ENCODE results near the gene HDAC11. TPM values are rescaled to one million over a fixed set of nuclear protein-coding genes. Genes with fewer than 3 reads are reported as not detected.

The HDAC11 gene
- total RNA-seq, 2 experiments from 2014 or later = 0.70 to 1.2 TPM

DNA sequence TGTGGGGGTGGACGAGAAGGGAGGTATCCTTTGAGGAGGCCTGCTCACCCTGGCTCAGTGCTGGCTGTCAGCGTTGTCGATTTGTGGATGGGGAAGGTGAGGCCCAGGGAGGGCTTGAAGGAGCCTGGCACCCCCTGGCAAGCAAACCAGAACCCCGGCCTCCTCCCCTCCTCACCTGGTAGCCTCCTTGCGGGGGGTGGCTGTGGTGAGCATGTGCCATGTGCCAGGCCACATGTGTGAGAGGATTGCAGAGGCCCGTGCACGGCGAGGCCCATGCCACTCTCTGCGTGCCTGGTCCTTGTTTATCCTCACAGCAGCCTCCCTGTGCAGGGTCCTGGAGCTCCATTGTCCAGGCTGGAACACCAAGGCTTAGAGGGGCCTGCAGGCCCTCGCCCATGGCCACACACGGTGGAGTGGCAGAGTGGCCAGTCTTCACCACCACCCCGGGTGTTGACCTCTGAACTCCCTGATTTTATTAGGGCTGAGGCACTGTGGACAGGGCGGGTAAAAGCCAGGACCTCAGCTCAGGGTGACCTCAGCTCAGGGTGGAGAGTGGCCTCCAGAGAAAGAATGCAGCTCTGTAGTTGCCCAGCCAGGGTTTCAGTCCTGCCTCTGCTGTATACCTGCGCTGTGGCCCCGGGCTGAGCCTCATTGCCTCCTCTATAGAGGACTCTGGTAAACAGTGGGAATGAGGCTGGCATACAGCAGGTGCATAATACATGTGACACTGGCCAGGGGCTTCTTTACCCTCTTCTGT lies 29.1 kb downstream of the HDAC11 start:
- Mint-ChIP-seq H3K4me3 (no peak overlapping the region), H3K27me3 (peaks cover 2% of the 10 kb centered on the region), H3K36me3 (no peaks in the 10 kb centered on the region), H3K9me3 (ENCODE audit: low read depth) (no peaks in the 10 kb centered on the region), H3K27ac (no peak overlapping the region), H3K4me1 (no peaks in the 10 kb centered on the region)
- CTCF ChIA-PET = no interaction called here
- no peak for ATAC-seq
- DNase-seq = no peak

DNA sequence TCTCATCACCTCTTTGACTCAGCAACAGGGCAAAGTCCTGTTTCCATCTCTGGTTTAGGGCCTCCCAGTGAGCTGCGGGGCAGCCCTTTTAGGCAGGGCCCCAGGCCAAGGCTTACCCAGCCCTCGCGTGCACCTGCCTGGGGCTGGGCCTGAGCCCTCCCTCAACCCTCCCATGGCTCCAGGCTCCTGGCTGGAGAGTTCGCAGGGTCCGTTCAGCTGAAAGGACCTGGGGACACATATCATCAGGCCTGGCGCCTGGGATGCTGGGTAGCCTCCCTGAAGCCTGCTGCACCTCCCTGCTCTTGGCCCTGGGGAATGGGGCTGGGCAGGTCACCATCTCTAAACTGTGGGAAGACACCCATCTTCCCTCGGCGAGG lies 29.7 kb downstream of the HDAC11 start:
- Mint-ChIP-seq H3K27ac (no peak overlapping the region), H3K9me3 (ENCODE audit: low read depth) (no peaks in the 10 kb centered on the region), H3K4me1 (no peaks in the 10 kb centered on the region), H3K4me3 (no peak overlapping the region), H3K36me3 (no peaks in the 10 kb centered on the region), H3K27me3 (peaks cover 4% of the 10 kb centered on the region)
- no peak for ATAC-seq
- CTCF ChIA-PET = no interaction called here
- no peak for DNase-seq

DNA sequence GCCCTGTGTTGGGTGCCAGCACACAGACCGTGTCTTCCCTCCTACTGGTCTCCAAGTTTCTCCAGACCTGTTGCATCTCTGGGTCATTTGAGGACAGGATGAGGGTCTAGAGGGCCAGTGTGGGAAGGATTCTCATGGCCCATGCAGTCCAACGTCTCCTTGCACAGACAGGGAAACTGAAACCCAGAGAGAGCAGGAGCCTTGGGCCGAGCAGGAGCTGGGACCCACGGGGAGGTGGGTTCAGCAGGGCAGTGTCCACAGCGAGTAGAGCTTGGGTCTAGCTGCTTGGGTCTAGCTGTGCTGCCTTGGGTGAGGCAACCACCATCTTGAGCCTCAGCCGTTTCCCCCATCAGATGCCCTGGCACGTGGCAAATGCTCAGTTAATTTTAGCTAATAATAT lies 32.3 kb downstream of the HDAC11 start:
- DNase-seq = no peak
- Mint-ChIP-seq H3K27me3 (peaks cover 11% of the 10 kb centered on the region), H3K27ac (no peak overlapping the region), H3K9me3 (ENCODE audit: low read depth) (no peaks in the 10 kb centered on the region), H3K36me3 (no peaks in the 10 kb centered on the region), H3K4me3 (no peak overlapping the region), H3K4me1 (no peaks in the 10 kb centered on the region)
- ATAC-seq = no peak
- CTCF ChIA-PET = interaction anchor here (1.0 kb wide), 1 partner anchor 17 kb away, joined by 5 read pairs; no protein-coding TSS in a partner anchor

DNA sequence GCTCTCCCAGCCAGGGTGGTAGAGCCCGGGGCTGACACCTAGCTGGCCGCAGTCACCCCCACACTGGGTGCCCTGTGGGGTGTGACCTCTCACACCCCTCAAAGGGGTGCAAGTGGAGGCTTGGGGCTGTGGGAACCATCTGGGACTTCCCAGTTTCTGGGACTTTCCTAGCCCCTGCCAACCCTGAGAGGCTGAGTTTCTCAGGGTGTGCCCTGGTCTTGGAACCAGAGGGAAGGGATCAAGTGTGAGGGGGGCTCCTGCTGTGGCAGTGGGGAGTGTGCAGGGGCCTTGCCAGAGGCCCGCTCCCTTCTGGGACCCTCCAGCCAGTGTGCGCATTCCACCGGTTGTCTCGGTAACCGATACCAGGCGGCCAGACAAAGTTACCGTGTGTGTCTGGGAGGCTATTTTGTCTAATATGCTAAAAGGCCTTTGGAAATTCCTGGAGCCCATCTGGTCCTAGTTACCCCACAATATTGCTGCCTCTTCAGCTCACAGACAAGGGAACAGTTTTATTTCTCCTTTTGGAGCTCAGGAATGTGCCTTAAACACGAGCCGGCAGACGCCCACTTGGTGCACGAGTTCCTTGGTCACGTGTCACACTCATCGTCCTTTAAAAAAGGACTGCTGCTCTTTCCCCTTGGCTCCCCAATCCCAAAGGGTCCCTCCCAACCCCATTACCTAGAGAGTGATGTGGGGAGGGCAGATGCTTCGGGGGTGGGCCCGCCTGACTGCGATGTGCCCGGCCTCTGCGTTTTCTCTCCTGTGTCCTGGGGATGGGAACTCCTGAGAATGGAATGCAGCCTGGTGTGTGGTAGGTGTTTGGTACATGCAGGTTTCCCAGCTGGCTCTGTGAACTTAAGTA lies 33.2 kb downstream of the HDAC11 start:
- no peak for DNase-seq
- H3K27me3 Mint-ChIP-seq = peaks cover 11% of the 10 kb centered on the region
- CTCF ChIA-PET = interaction anchor here (1.0 kb wide), 1 partner anchor 17 kb away, joined by 5 read pairs; no protein-coding TSS in a partner anchor
- ATAC-seq = no peak
- H3K36me3 Mint-ChIP-seq = no peaks in the 10 kb centered on the region
- no peak overlapping the region for H3K27ac Mint-ChIP-seq
- no peaks in the 10 kb centered on the region for H3K4me1 Mint-ChIP-seq
- H3K9me3 Mint-ChIP-seq (ENCODE audit: low read depth) = no peaks in the 10 kb centered on the region
- H3K4me3 Mint-ChIP-seq = no peak overlapping the region

DNA sequence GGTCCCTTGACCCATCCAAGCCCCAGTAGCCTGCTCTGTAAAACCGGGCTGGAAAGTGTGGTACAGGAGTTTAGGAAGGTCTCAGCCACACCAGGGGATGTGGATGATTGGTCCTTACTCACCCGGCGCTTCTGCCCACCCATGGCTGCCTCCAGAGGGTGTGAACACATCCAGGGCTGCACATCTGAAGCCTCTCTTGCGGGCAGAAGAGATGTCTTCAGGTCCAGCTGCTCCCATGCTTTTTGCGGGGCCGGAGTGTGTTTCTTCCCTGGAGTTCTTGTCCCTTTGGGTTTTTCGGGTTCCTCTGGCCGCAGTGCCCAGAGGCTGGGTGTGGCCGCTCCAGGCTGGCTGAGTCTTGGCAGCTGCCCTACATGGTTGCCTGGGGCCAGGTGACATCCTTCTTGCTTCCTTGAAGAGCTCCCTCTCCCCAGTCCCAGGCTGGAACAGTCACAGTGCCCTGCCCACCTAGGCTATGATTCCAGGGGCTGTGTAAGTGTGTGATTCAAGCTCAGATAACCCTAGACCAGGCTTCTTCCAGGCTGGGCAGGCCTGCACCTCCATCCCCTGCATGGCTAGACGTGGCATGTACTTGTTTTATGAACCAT lies 33.9 kb downstream of the HDAC11 start:
- Mint-ChIP-seq H3K27me3 (peaks cover 11% of the 10 kb centered on the region), H3K4me3 (no peak overlapping the region), H3K9me3 (ENCODE audit: low read depth) (no peaks in the 10 kb centered on the region), H3K27ac (no peak overlapping the region), H3K4me1 (no peaks in the 10 kb centered on the region), H3K36me3 (no peaks in the 10 kb centered on the region)
- CTCF ChIA-PET = no interaction called here
- DNase-seq (no peak), ATAC-seq (no peak)

DNA sequence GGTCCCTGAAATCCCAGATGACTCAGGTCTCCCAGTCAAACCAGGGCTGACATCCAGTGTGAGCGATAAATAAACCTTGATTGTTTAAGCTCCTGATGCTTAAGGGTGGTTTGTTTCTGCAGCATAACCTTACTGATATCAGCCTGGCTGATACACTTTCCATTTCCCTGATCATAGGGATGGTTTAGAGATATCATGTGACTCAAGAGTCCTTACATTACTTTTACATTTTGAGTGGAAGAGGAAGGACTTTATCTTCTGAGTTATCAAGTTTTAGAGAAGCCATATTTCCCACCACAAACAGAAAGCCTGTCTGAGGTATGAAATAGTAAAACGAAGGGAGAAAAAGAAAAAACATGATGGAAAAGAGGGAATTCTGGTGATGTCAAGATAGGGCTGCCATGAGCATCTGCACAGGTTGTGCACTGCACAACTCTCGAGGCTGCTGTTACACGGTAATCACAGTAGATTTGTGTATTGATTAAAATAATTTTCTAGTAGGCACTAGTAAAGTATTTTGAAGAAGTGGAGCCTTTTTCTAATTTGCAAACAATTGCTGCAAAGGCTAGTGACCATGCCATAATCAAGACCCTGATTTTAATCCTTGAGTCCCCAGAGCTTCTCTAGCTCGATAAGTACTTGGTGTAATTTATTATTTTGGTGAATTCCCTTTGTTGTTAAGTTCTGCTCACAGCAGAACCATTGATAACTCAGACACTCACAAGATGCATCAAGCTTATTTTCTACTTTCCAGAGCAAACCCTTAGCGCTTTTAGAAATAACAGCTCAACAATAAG lies 34.7 kb downstream of the HDAC11 start:
- peaks cover 11% of the 10 kb centered on the region for H3K27me3 Mint-ChIP-seq
- H3K27ac Mint-ChIP-seq = no peak overlapping the region
- CTCF ChIA-PET = interaction anchor here (2.5 kb wide), 1 partner anchor 18 kb away, joined by 6 read pairs; no protein-coding TSS in a partner anchor
- no peaks in the 10 kb centered on the region for H3K9me3 Mint-ChIP-seq (ENCODE audit: low read depth)
- no peaks in the 10 kb centered on the region for H3K4me1 Mint-ChIP-seq
- H3K36me3 Mint-ChIP-seq = no peaks in the 10 kb centered on the region
- no peak overlapping the region for H3K4me3 Mint-ChIP-seq
- ATAC-seq = no peak
- no peak for DNase-seq

DNA sequence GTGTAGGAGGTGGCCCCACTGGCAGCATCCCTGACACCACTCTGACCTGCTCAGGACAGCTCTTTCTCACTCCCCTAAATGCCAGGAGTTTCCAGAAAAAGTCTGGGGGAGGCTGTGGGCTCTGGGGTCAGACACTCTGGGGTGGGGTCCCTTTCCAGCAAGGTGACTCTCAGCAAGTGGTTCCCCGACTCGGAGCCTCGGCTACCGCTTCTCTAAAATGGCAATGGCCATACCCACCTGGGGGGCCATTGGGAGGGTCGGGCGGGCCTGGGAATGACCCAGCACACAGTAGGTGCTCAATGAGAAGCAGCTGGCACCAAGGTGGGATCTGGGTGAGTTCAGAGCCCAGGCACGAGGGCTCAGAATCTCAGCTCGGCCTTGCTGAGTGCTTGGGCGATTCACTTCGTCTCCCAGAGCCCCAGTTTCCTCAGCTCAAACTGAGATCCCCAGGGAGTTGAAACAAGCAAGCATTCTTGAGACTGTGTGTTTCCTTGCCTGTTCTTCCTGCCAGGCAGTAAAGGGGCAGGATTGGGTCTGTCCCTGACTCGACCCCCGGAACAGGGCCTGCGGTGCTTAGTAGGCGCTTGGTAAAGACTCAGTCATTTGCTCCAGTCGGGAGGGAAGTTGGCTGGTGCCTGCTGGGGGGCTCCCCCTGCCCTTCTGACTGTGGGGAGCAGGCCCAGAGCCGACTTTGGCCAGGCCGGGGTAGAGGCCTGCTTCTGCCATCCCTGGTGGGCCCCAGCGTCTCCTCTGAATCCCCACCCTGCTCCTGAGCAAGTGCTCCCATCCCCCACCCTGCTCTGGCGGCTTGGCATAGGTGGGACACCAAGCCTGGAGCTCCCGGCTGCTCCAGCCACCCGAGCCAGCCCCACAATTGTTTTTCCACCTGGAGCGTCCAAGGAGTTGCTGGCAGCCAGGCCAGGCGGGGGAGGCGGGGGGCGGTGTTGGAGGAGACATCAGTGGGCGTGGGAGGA lies 36.0 kb downstream of the HDAC11 start:
- DNase-seq (no peak), ATAC-seq (no peak)
- CTCF ChIA-PET = interaction anchor here (2.5 kb wide), 1 partner anchor 20 kb away, joined by 6 read pairs; no protein-coding TSS in a partner anchor
- Mint-ChIP-seq H3K27ac (no peak overlapping the region), H3K9me3 (ENCODE audit: low read depth) (no peaks in the 10 kb centered on the region), H3K4me1 (no peaks in the 10 kb centered on the region), H3K36me3 (no peaks in the 10 kb centered on the region), H3K27me3 (peaks cover 11% of the 10 kb centered on the region), H3K4me3 (no peak overlapping the region)

DNA sequence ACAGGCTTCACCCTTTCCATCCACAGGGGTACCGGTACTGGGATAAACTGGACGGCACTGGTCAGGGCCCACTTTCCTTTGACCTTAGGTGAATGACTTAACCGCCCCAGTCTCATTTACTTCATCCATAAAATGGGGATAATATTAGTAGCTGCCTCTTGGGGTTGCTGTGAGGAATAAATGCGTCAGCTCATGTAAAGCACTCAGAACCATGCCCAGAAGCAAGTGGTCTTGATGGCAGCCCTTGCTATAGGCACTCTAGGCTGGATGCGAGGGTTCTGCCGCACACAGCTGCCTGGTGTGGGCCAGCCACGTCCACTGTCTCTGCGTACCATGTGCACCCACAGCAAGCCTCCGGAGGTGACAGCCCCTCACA lies 36.6 kb downstream of the HDAC11 start:
- H3K27ac Mint-ChIP-seq = no peak overlapping the region
- peaks cover 4% of the 10 kb centered on the region for H3K9me3 Mint-ChIP-seq (ENCODE audit: low read depth)
- DNase-seq (no peak), ATAC-seq (no peak)
- no peak overlapping the region for H3K4me3 Mint-ChIP-seq
- CTCF ChIA-PET = interaction anchor here (2.5 kb wide), 1 partner anchor 20 kb away, joined by 6 read pairs; no protein-coding TSS in a partner anchor
- no peaks in the 10 kb centered on the region for H3K4me1 Mint-ChIP-seq
- H3K36me3 Mint-ChIP-seq = no peaks in the 10 kb centered on the region
- peaks cover 11% of the 10 kb centered on the region for H3K27me3 Mint-ChIP-seq

DNA sequence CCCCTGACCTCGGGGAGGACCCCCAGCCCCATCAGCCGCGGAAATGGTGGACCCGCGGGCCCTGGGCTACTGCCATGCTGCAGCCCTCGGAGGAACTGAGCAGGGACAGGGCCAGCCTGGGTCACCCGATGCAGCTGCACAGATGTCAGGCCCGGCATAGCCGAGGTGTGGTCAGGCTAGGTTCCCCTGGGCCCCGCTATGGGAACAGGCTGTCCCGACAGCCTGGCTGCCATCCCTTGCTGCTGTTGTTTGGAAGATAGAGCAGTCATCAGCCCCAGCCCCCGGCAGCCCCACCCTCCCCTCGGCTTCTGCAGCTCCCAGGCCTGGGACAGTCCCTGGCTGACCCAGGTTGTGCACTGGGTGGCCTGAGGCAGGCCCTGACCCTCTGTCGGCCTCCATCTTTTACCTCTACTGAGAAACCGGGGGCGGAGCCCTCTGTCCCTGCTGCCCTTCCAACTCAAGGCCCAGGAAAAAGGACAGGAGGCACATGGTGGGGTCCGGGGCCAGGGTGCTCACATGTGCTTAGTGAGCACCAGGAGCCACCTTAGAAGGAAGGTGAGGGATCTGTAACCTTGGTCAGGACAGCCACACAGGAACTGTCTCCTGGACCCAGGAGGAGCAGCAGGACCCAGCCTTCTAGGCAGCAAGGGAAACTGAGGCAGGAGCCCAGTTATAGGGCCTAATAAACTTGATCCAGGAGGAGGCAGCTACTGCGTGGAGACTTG lies 37.3 kb downstream of the HDAC11 start:
- Mint-ChIP-seq H3K4me3 (no peak overlapping the region), H3K4me1 (no peaks in the 10 kb centered on the region), H3K36me3 (no peaks in the 10 kb centered on the region), H3K27me3 (peaks cover 9% of the 10 kb centered on the region), H3K9me3 (ENCODE audit: low read depth) (peaks cover 4% of the 10 kb centered on the region), H3K27ac (no peak overlapping the region)
- DNase-seq = no peak
- CTCF ChIA-PET = interaction anchor here (2.5 kb wide), 1 partner anchor 21 kb away, joined by 6 read pairs; no protein-coding TSS in a partner anchor
- no peak for ATAC-seq

DNA sequence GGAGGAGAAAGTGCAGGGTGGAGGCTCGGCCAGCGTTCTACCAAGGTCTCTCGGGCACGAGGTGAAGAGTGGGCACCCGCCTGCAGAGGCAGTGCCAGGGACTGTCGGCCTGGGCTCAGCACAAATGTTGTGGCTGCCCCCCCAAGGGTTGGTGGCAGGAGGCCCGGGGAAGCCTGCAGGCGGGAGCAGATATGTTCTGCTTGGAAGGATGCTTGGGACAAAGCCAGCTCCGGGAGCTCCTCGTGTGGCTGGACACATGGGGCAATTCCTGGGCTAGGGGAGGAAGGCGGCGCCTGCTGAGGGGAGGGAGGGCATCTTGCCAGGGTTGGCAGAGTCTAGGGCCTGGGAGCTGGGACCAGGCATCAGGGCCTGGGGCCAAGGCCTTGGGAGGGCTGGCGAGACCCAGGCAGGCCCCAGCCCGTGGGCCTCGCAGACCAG lies 38.4 kb downstream of the HDAC11 start:
- Mint-ChIP-seq H3K4me1 (no peaks in the 10 kb centered on the region), H3K4me3 (no peak overlapping the region), H3K27ac (no peak overlapping the region), H3K9me3 (ENCODE audit: low read depth) (peaks cover 4% of the 10 kb centered on the region), H3K27me3 (peaks cover 12% of the 10 kb centered on the region), H3K36me3 (no peaks in the 10 kb centered on the region)
- CTCF ChIA-PET = no interaction called here
- DNase-seq (no peak), ATAC-seq (no peak)

DNA sequence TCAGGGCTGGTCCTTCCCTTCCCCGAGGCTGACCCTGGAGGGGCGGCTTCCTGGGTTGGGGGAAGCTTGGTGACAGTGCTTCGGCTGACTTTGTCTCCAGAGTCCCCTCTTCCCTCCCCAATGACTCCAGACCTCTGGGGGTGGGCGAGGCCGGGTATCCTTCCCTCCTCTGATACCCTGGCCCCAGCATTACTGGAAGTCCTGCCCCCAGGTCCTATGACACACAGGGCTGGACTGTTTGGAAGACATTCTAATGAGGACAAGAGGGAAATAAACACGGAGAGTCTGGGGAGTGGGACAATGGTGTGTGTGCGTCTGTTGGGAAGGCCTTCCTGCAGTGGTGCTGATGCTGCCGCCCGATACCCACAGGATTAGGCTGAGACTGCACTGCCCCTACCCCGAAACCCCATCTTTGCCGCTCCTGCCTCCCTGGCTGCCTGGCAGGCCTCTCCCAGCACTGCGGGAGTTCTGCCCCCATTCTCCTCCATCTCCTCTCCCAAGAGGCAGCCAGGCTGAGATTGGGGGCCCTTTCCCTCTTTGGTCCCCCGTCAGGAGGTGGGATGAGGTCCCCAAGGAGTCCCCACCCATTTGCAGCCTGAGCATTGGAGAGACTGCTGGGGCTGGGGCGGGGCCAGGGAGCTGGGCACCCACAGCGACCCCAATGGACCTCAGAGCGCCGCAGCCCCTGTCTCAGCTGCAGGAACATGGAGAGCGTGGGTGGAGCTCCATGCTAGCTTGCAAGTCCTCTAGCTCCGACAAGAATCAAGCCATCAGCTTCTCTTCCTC lies 39.1 kb downstream of the HDAC11 start:
- ATAC-seq (peak; percentile 9), DNase-seq (no peak)
- peaks cover 4% of the 10 kb centered on the region for H3K9me3 Mint-ChIP-seq (ENCODE audit: low read depth)
- no peak overlapping the region for H3K4me3 Mint-ChIP-seq
- CTCF ChIA-PET = interaction anchor here (0.9 kb wide), 1 partner anchor 23 kb away, joined by 3 read pairs; no protein-coding TSS in a partner anchor
- no peak overlapping the region for H3K27ac Mint-ChIP-seq
- H3K4me1 Mint-ChIP-seq = no peaks in the 10 kb centered on the region
- peaks cover 12% of the 10 kb centered on the region for H3K27me3 Mint-ChIP-seq
- H3K36me3 Mint-ChIP-seq = no peaks in the 10 kb centered on the region

All from activated CD8-positive, alpha-beta memory T cell treated with anti-CD3 and anti-CD28 coated beads, Interleukin-2, amount 10 ng/mL, durations not matched to agents 7 days and 5 days (primary cell).